Effector CD8-positive, alpha-beta T cell (primary cell): ENCODE data around the gene CCDC142.
"Not testable (repeated sequence)": the region's sequence is repeated elsewhere in the genome, so short reads cannot be mapped to it uniquely, and the experiment has no call there.

Experiments
- DNase-seq: peaks from one replicate; lab custom pipeline; 2025; lab: John Stamatoyannopoulos, UW

CCDC142 gene

GRCh38 chr2:74471332-74472065 is 11.3 kb downstream of the CCDC142 start:
- no peak for DNase-seq

DNA sequence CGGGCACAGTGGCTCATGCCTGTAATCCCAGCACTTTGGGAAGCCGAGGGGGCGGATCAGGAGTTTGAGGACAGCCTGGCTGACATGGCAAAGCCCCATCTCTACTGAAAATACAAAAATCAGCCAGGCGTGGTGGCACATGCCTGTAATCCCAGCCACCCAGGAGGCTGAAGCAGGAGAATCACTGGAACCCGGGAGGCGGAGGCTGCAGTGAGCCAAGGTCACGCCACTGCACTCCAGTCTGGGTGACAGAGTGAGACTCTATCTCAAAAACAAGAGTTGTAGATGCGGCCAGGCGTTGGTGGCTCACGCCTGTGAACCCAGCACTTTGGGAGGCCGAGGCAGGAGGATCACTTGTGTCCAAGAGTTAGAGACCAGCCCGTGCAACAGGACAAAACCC is 12.1 kb downstream of the CCDC142 start:
- DNase-seq, result not testable (repeated sequence)

- DNase-seq, result no peak
These were observed 18.4 kb downstream of the CCDC142 start for GRCh38 chr2:74464406-74464805.

GRCh38 chr2:74462786-74463105 is 20.1 kb downstream of the CCDC142 start:
- no peak for DNase-seq

DNA sequence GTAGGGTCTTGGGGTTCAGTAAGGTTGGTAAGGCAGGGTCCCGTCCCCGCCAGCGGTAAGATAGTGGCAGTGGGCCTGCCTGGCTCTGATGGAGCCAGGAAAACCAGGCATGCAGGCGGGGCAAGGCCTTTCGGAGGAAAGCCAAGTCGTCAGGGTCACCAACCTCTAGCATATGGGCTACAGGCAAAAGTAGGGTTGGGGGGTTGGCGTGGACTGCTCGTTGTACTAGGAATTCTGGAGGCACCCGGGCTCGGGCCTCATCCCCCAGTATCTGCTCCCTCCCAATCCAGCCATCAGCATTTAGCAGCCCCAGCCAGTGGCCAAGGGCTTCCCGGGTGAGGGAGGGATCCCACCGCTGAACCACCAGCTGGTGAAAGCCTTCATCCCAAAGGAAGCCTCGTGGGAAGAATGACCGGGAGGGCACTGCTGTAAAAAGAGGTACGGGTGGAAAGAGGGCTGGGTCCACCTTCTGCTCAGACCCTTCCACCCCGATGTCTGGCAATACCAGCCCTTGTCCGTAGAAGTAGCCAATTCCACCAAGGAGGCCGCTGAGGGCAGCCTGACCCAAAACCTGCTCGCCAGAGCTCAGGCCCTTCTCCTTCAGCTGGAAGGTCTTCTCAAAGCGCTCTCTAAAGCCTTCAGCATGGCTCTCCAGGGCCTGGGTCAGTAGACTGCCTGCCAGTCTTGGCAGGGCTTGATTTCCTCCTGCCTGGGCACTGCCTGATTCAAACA is 20.6 kb downstream of the CCDC142 start:
- no peak for DNase-seq

- no peak for DNase-seq
These were observed 21.4 kb downstream of the CCDC142 start for GRCh38 chr2:74461187-74462053.

- DNase-seq, result not testable (repeated sequence)
These were observed 22.6 kb downstream of the CCDC142 start for GRCh38 chr2:74460187-74460586.

DNA sequence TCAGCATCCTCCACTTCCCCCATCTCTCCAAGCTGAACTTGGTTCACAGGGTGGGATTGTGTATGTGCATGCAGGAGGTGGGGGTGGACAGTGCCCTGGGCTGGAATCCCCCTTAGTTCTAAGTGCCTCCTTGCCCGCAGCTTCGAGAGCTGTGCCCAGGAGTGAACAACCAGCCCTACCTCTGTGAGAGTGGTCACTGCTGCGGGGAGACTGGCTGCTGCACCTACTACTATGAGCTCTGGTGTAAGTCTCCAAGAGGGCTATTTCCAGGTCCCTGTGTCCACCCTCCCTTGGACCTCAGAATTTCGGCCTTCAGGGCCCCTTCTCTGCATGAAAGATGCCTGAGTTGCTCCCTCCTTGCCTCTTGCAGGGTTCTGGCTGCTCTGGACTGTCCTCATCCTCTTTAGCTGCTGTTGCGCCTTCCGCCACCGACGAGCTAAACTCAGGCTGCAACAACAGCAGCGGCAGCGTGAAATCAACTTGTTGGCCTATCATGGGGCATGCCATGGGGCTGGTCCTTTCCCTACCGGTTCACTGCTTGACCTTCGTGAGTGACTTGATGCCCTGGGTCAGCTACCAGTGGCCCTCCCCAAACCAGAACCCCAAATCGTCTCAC is 23.2 kb downstream of the CCDC142 start:
- not testable (repeated sequence) for DNase-seq

GRCh38 chr2:74458938-74459363 is 23.8 kb downstream of the CCDC142 start:
- DNase-seq, result no peak

DNA sequence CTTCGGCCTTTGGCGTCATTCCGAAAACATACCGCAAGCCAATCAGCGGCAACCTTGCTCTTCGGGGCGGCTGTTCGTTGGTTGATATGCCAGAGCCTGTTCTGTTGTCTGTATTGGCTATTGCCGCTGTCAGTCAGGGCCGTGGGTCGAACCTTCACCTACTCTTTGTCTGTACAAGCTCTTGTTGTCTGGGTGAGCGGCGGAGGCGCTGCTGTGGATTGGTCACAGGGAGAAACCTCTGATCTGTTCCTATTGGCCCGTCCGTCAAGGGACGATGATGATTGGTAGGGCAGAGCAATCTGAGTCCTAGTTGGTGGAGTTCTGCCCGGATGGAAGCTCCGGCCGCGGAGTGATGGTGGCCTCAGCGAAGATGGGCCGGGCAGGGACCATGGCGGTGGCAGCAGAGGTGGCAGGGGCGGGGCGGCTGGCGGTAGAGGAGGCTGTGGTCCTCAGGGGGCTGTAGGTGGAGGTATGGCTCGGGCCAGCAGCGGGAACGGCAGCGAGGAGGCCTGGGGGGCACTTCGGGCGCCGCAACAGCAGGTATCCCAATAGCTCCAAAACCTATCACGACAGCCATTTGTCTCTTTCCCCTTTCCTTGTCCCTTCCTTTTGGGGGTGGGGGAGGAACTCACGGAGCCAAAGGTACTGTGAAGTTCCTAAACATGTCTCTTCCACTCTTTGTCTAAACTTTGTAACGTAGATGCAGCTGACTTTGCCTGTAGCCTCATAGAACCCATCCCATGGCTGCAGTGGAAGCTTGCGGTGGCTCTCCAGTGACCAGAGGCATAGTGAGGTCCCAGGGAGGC is 24.5 kb downstream of the CCDC142 start, which contains the start of gene WBP1:
Gene WBP1 (plus strand): TSS at position 307 of the 806 bp plus-strand sequence. CDS start 165 bp downstream, at position 472.
- peak; percentile 99 for DNase-seq

DNA sequence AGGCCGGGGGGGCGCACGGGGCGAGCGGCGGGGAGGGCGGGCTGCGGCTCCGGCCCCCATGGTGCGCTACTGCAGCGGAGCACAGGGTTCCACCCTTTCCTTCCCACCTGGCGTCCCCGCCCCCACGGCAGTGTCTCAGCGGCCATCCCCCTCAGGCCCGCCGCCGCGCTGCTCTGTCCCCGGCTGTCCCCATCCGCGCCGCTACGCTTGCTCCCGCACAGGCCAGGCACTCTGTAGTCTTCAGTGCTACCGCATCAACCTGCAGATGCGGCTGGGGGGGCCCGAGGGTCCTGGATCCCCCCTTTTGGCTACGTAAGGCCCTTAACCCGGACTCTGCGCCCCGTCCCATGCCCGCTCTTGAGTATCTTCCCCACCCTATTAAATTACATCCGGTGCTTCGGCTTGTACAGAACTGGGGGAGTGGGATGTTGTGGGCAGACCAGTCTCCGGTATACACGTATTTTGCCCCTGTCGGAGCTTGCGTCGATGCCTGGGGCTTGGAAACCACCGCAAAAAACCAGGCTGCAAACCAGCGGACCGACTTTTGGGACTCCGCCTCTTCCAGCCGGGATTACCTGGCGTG is 25.2 kb downstream of the CCDC142 start:
- DNase-seq, result peak; percentile 65

GRCh38 chr2:74457129-74457548 is 25.7 kb downstream of the CCDC142 start:
- DNase-seq, result no peak

- peak; percentile 94 for DNase-seq
These were observed 27.9 kb downstream of the CCDC142 start, which contains the start of gene INO80B for GRCh38 chr2:74454654-74455511. Gene INO80B (plus strand): TSS chr2:74455087. CDS start chr2:74455117, 30 bp downstream.

DNA sequence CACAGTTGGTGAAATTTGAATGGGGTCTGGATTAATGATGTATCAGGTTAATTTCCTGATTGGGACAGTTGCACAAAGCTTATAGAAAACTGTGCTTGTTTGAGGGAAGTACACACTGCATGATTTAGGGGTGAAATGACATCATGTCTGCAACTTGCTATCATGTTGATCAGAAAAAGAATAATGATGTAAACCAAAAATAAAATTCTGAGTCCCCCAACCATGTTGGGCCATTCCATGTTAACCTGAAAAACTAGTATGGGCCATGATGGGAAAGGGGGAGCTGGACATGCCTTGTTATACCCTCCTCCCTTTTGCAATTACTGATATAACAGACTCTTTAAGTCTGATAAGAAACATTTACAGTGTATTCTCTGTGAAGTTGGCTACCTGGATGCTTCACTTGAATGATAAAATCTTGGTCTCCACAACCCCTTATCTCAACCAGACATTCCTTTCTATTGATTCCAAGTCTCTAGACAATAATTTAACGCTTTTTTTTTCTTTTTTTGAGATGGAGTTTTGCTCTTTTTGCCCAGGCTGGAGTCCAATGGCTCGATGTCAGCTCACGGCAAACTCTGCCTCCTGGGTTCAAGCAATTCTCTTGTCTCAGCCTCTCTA is 32.1 kb downstream of the CCDC142 start:
- DNase-seq, result no peak

GRCh38 chr2:74448771-74449170 is 34.0 kb downstream of the CCDC142 start:
- no peak for DNase-seq

- DNase-seq, result no peak
These were observed 35.4 kb downstream of the CCDC142 start for GRCh38 chr2:74447230-74447999.

GRCh38 chr2:74444498-74445318 is 38.1 kb downstream of the CCDC142 start:
- DNase-seq, result no peak
